ENCODE results near the gene PPCDC.

DNA sequence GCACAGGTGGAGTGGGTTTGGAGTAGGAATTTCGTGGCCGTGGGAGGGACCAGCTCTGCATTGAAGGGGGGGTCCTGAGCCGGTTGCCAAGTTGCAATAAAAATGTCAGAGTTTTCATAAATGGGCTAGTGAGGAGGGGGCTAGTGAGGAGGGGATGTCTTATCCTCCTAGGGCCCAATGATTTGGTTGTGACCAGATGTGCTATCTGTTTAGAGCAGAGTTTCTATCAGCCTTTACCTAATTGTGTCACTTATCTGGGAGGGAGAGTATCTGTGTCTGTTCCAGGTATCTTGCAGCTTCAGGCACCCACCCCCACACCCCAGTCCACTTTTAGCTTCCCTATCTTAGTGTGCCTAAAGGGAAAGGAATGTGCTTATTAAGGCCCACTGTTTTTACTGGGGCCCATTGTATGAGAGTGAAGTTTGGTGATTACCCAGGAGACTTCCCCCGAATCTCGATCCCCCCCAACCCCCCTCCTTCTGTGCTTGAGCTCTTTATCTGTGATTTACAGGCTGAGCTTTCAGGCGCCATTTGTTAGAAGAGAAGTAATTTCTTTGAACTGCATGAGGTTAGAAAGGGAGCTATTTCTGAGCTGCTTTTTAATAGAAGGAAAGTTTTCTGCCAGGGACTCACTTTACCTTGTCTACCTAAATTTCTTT, 42.6 kb downstream of the PPCDC start:
- TF ChIP-seq, protein P1, sequence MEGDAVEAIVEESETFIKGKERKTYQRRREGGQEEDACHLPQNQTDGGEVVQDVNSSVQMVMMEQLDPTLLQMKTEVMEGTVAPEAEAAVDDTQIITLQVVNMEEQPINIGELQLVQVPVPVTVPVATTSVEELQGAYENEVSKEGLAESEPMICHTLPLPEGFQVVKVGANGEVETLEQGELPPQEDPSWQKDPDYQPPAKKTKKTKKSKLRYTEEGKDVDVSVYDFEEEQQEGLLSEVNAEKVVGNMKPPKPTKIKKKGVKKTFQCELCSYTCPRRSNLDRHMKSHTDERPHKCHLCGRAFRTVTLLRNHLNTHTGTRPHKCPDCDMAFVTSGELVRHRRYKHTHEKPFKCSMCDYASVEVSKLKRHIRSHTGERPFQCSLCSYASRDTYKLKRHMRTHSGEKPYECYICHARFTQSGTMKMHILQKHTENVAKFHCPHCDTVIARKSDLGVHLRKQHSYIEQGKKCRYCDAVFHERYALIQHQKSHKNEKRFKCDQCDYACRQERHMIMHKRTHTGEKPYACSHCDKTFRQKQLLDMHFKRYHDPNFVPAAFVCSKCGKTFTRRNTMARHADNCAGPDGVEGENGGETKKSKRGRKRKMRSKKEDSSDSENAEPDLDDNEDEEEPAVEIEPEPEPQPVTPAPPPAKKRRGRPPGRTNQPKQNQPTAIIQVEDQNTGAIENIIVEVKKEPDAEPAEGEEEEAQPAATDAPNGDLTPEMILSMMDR (IDR thresholded peaks at IDR 0.05): no peak
- no peak for TF ChIP-seq POLR2A (IDR thresholded peaks at IDR 0.05)
